Subcutaneous abdominal adipose tissue (tissue), 5 donors: ENCODE results near the gene ELOVL1.

ENCODE experiments used
- H3K27ac ChIP-seq: one replicate; pipeline ENCODE4 v1.7.0; 2013; ENCODE audit warnings: low read depth, mild to moderate bottlenecking, inconsistent platforms, low read length, moderate library complexity
- H3K27me3 ChIP-seq, 5 donors: one replicate each; pipeline ENCODE4 v1.7.0; 2013; ENCODE audit warnings: low read length in 5 of 5, inconsistent platforms in 1 of 5; ENCODE audit not compliant: control insufficient read depth in 5 of 5, insufficient read depth in 4 of 5
- H3K36me3 ChIP-seq, 5 donors: one replicate each; pipeline ENCODE4 v1.7.0; 2013; ENCODE audit warnings: low read length in 5 of 5; ENCODE audit not compliant: control insufficient read depth in 5 of 5, insufficient read depth in 5 of 5
- H3K4me1 ChIP-seq, 5 donors: one replicate each; pipeline ENCODE4 v1.7.0; 2013; ENCODE audit warnings: low read length in 5 of 5, mild to moderate bottlenecking in 3 of 5, moderate library complexity in 1 of 5; ENCODE audit not compliant: control insufficient read depth in 5 of 5, insufficient read depth in 5 of 5
- H3K4me3 ChIP-seq, 5 donors: one replicate each; pipeline ENCODE4 v1.7.0; 2013; ENCODE audit warnings: low read length in 5 of 5, low read depth in 1 of 5
- H3K9ac ChIP-seq, 5 donors: one replicate each; pipeline ENCODE4 v1.7.0; 2013; ENCODE audit warnings: low read length in 5 of 5, mild to moderate bottlenecking in 4 of 5, moderate library complexity in 3 of 5
- H3K9me3 ChIP-seq, 5 donors: one replicate each; pipeline ENCODE4 v1.7.0; 2013; ENCODE audit warnings: low read length in 5 of 5; ENCODE audit not compliant: control insufficient read depth in 5 of 5
- donor health status: healthy.
- donor health status: healthy.
- donor health status: healthy.
- donor health status: healthy.
- donor health status: healthy.

ELOVL1 gene

DNA sequence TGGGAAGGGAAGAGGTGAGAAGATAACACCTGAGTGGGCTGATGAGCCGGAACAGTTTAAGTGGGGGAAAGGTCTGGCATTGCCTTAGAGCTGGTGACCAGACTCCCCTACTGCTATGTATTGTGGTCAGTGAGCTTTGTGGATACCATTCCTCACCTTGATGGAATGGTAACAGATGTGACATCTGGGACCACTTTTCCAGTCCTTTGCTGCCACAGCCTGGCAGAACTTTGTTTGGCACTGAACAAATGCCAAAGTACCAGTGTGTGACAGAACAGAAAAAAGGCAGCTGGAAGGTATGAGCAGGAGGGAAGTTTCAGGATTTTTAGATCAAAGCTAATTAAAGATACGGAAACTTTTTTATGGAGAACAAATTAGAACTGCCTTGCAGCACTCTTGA lies 15.6 kb upstream of the ELOVL1 start:
- peaks cover 43 to 65% (median 63%) of the 10 kb centered on the region in 5 donors for H3K36me3 ChIP-seq
- no peaks in the 10 kb centered on the region for H3K27me3 ChIP-seq
- H3K9me3 ChIP-seq = no peaks in the 10 kb centered on the region
- no peak overlapping the region for H3K27ac ChIP-seq
- no peak overlapping the region for H3K9ac ChIP-seq
- H3K4me3 ChIP-seq = no peak overlapping the region
- H3K4me1 ChIP-seq = peaks cover 9 to 24% (median 22%) of the 10 kb centered on the region in 5 donors

DNA sequence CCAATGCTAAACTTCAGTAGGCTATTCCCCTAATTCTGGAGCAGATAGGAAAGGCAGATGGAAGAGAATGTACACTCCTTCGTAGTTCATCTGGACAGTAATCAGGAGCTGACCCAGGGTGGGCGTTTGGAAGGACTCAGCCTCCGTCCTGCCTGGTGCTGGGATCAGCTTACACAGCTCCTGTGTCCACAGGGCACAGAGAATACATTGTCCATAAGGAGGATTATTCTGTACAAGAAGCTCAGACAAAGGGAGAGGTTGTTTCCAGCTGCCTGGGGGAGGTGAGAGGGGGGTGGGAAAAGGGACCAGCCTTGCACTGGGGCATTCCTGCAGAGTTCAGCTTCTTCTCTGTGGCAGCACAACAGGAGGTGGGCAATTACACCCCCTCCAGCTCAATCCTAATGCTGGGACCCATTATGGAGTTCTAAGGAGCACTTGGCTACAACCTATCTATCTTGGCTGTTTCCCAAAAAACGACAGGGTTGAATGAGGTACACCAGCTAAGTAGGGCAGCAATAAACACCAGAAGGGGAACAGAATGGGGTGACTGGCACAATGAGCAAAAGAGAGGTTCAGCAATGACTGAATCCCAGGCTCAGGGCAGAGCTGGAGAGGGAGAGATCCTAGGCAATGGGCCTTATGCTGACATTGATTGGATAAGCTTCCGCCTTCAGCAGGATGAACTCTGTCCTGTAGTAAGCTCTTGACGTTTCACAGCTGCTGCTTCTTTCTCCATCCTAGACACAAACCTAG lies 14.4 kb upstream of the ELOVL1 start:
- no peaks in the 10 kb centered on the region for H3K9me3 ChIP-seq
- peaks cover 0 to 13% (median 10%) of the 10 kb centered on the region in 5 donors for H3K4me1 ChIP-seq
- H3K9ac ChIP-seq = no peak overlapping the region
- peaks cover 43 to 63% (median 61%) of the 10 kb centered on the region in 5 donors for H3K36me3 ChIP-seq
- no peak overlapping the region for H3K4me3 ChIP-seq
- H3K27ac ChIP-seq = no peak overlapping the region
- no peaks in the 10 kb centered on the region for H3K27me3 ChIP-seq

- Histone ChIP-seq H3K4me1 (peaks cover 0 to 13% (median 10%) of the 10 kb centered on the region in 5 donors), H3K36me3 (peaks cover 43 to 61% (median 55%) of the 10 kb centered on the region in 5 donors), H3K9me3 (no peaks in the 10 kb centered on the region), H3K27ac (no peak overlapping the region), H3K27me3 (no peaks in the 10 kb centered on the region), H3K4me3 (no peak overlapping the region), H3K9ac (no peak overlapping the region)
Measured at GRCh38 chr1:43381612-43382011, 13.8 kb upstream of the ELOVL1 start.

- peaks cover 0 to 13% (median 10%) of the 10 kb centered on the region in 5 donors for H3K4me1 ChIP-seq
- H3K27ac ChIP-seq = no peak overlapping the region
- no peaks in the 10 kb centered on the region for H3K27me3 ChIP-seq
- H3K9me3 ChIP-seq = no peaks in the 10 kb centered on the region
- H3K9ac ChIP-seq = no peak overlapping the region
- H3K4me3 ChIP-seq = no peak overlapping the region
- H3K36me3 ChIP-seq = peaks cover 26 to 39% (median 34%) of the 10 kb centered on the region in 5 donors
Measured at GRCh38 chr1:43379476-43379875, 11.7 kb upstream of the ELOVL1 start.

- Histone ChIP-seq H3K9me3 (no peaks in the 10 kb centered on the region), H3K4me3 (no peak overlapping the region), H3K36me3 (peaks cover 15 to 25% (median 20%) of the 10 kb centered on the region in 5 donors), H3K9ac (no peak overlapping the region), H3K27ac (no peak overlapping the region), H3K4me1 (peaks cover 0 to 23% (median 19%) of the 10 kb centered on the region in 5 donors), H3K27me3 (no peaks in the 10 kb centered on the region)
Measured at GRCh38 chr1:43377831-43378230, 10.0 kb upstream of the ELOVL1 start.

DNA sequence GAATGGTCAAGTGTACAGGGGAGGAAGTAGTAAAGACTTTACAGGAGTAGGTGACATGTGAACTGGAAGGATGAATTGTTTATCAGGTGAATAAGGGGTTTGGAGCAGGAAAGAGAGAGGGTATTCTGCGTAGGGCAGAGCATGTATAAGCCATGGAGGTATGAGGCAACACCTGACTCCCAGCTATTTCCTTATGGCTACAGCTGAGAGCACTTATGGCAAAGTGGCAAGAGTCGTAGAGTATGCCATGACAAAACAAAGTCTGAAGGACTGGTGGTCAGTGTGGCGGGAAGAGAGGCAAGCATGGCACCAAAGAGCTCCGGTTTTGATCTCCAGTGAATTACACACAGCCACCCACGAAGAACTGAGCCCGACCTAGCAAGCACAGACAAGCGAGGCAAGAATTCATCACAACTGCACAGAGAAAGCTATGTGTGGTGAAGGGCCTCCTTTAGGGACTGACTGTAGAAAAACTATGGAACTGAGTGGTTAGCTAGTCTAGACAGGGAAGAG lies 9.0 kb upstream of the ELOVL1 start:
- no peak overlapping the region for H3K9ac ChIP-seq
- peaks cover 0 to 12% (median 11%) of the 10 kb centered on the region in 5 donors for H3K4me1 ChIP-seq
- H3K27ac ChIP-seq = no peak overlapping the region
- H3K36me3 ChIP-seq = peaks cover 8 to 20% (median 11%) of the 10 kb centered on the region in 5 donors
- H3K9me3 ChIP-seq = no peaks in the 10 kb centered on the region
- H3K27me3 ChIP-seq = no peaks in the 10 kb centered on the region
- no peak overlapping the region for H3K4me3 ChIP-seq

GRCh38 chr1:43373066-43373940 lies 5.5 kb upstream of the ELOVL1 start:
- Histone ChIP-seq H3K27me3 (no peaks in the 10 kb centered on the region), H3K4me3 (no peak overlapping the region), H3K9ac (peak overlapping the region in 2 of 5 donors; percentile 0 to 19), H3K36me3 (peaks cover 0 to 10% (median 3%) of the 10 kb centered on the region in 5 donors), H3K27ac (peak overlapping the region; percentile 33), H3K9me3 (no peaks in the 10 kb centered on the region), H3K4me1 (peaks cover 3 to 19% (median 18%) of the 10 kb centered on the region in 5 donors)

GRCh38 chr1:43372172-43372571 lies 4.4 kb upstream of the ELOVL1 start:
- peak overlapping the region in 1 of 5 donors; percentile 14 for H3K9ac ChIP-seq
- no peaks in the 10 kb centered on the region for H3K9me3 ChIP-seq
- H3K36me3 ChIP-seq = peaks cover 0 to 10% (median 3%) of the 10 kb centered on the region in 5 donors
- no peak overlapping the region for H3K4me3 ChIP-seq
- peak overlapping the region; percentile 8 for H3K27ac ChIP-seq
- peaks cover 3 to 26% (median 24%) of the 10 kb centered on the region in 5 donors for H3K4me1 ChIP-seq
- no peaks in the 10 kb centered on the region for H3K27me3 ChIP-seq

GRCh38 chr1:43370564-43370963 lies 2.8 kb upstream of the ELOVL1 start:
- Histone ChIP-seq H3K9ac (no peak overlapping the region), H3K4me1 (peaks cover 5 to 40% (median 38%) of the 10 kb centered on the region in 5 donors), H3K36me3 (peaks cover 0 to 8% (median 5%) of the 10 kb centered on the region in 5 donors), H3K9me3 (no peaks in the 10 kb centered on the region), H3K27me3 (no peaks in the 10 kb centered on the region), H3K27ac (no peak overlapping the region), H3K4me3 (no peak overlapping the region)
